Testis (tissue), 2 donors: ENCODE measurements around the gene SEMA4B.

Source experiments
- CTCF ChIP-seq, 3 experiments: fragments of 450-650 bp in 2 of 3; fragments of 200-600 bp in 1 of 3; sonication (generic) in 1 of 3; IDR thresholded peaks; one replicate each; pipeline ENCODE4 v1.5.1; 2016 to 2019; ENCODE audit warnings: antibody characterized with exemption in 3 of 3, mild to moderate bottlenecking in 2 of 3, moderate library complexity in 1 of 3
- POLR2A ChIP-seq: fragments of 450-650 bp; IDR thresholded peaks from one replicate; pipeline ENCODE4 v1.6.1; 2017; ENCODE audit warnings: antibody characterized with exemption, mild to moderate bottlenecking, moderate library complexity

GRCh38 chr15:90184119-90184785 is 16.9 kb upstream of the SEMA4B start:
- TF ChIP-seq CTCF (IDR thresholded peaks at IDR 0.05): no peak
- no peak for TF ChIP-seq POLR2A
